NCI-H460 (cell line): Measurements from ENCODE around the gene OR5C1. TPM values are rescaled to one million over a fixed set of nuclear protein-coding genes. Genes with fewer than 3 reads are reported as not detected.
"Not testable (repeated sequence)": the region's sequence is repeated elsewhere in the genome, so short reads cannot be mapped to it uniquely, and the experiment has no call there.

Experiments
- DNase-seq: peaks from one replicate; pipeline ENCODE4 v3.0.0-alpha.2; 2016; ENCODE audit warnings: low read depth; ENCODE audit errors: extremely low read depth
- polyA plus RNA-seq: library from polyadenylated mRNA; depleted of rRNA; stranded (reverse); fragments of >200 nt; gene quantifications from 2 replicates; pipeline ENCODE4 v1.2.3, GENCODE V29; 2014; cell fraction: nucleus; rRNA removed
- total RNA-seq: library from RNA; depleted of rRNA; stranded (reverse); fragments of >200 nt; shearing (Covaris generic); gene quantifications from 2 replicates; pipeline ENCODE4 v1.2.3, GENCODE V29; 2014; rRNA removed

Gene OR5C1
- not detected in 2 replicates for total RNA-seq
- not detected in 2 replicates for polyA plus RNA-seq

DNA sequence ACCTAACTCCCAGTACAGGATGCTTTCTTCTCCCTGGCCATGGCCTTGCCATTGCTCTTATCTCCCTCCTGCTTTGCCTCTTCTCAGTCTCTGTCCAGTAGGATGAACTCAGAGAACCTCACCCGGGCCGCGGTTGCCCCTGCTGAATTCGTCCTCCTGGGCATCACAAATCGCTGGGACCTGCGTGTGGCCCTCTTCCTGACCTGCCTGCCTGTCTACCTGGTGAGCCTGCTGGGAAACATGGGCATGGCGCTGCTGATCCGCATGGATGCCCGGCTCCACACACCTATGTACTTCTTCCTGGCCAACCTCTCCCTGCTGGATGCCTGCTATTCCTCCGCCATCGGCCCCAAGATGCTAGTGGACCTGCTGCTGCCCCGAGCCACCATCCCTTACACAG is at the start of gene OR5C1:
TSS of gene OR5C1 (plus strand) at position 103 of the 400 bp plus-strand sequence. CDS start at position 103, 0 bp downstream.
- DNase-seq: no peak

DNA sequence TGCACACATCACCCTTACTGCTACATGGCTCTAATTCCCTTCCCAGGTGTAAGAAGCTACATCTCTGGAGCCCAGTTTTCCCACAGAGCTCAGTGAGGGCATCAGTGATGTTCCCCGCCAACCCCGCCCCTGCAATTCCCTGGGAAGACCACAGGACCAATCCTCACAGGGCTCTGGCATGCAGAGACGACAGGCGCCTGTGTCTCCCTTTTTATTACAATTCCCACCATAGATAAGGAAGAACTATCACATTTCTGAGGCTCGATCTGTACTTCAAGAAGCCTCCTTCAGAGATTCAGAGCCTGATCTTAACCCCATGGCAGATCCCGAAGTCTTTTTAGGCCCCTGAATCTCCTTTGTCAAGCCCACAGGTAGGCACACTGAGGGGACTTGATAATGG is 46.7 kb upstream of the OR5C1 start, which contains the start of gene OR1L6:
TSS of gene OR1L6 (plus strand) at position 301 of the 400 bp plus-strand sequence. CDS start 7,545 bp downstream, outside the sequence.
- no peak for DNase-seq

DNA sequence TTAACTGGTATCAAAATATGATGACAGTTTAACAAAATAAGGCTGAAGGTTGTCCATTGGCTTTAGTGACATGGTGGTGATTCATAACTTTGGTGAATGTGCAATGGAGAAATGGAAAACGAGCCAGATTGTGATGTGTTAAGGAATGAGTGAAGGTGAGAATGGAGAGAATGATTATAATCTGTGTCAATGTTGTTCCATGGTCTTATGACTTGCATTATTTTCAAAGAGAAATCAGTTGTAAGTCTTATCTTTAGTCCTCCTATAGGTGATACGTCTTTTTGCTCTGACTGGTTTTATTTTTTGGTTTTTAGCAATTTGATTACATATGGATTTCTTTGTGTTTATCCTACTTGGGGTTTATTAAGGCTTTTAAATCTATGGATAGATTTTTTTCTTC is 33.9 kb upstream of the OR5C1 start:
- DNase-seq: no peak

DNA sequence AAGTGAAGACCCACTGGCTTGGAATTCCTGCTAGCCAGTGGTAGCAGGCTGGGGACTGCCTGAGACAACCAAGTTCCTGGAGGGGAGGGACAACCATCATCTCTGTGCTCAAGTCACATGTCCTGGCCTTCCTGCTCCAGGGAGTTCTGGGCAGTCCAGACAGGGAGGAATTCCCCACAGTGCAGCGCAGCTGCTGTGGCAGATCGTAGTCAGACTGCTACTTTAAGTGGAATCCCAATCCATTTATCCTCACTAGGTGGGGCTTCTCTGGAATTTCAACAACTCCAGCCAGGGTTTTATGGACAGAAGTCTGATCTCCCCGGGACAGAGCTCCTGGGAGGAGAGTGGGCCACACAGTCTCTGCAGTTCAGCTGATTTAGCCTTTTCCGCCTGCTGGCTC is 20.9 kb upstream of the OR5C1 start:
- DNase-seq: no peak

DNA sequence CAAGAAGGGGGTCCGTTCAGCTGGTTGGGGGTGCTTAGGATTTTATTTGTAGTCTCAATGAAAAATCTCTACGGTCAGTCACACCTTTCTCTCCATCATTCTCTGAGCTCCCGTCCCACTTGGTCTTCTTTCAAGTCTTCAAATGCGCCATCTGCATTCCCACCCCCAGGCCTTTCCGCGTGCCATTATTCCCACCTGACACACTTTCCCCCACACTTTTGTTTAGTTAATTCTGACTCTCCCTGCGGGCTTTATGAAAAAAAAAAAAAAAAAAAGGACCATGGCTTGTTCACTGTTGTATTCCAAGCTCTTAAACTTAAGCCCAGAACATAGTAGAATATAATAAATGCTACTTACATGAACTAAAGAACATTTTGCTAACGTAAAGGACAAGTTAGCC is 11.7 kb upstream of the OR5C1 start:
- no peak for DNase-seq

DNA sequence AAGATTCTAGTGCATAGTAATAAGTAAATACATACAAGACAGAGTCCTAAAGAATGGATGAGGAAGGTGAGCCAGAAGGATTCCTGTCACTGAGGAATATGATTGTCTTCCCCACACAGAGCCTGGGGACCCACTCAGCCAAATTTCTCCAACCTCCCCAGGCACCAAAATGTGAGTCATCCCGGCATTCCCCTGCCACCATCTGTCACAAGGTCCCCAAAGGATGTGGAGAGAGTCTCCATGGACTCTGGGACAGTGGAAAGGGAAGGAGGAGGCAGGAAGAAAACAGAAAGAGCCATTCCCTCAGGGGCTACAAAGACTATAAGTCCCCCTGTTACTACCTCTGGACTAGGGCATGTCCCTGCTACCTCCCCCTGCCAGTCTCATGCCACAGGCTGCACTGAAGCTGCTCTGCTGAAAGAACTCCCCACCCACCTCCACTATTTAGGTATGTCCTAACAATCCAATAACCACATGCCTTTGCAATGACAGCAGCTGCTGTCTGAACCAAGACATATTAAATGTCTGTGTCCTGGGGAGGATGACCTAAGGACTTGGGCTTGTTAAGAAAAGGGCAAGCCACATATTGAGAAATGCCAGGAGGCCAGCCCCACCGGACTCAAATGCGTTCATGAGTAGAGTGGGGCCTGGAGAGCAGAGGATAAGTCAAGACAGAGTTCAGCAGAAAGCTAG is 10.7 kb upstream of the OR5C1 start:
- no peak for DNase-seq

DNA sequence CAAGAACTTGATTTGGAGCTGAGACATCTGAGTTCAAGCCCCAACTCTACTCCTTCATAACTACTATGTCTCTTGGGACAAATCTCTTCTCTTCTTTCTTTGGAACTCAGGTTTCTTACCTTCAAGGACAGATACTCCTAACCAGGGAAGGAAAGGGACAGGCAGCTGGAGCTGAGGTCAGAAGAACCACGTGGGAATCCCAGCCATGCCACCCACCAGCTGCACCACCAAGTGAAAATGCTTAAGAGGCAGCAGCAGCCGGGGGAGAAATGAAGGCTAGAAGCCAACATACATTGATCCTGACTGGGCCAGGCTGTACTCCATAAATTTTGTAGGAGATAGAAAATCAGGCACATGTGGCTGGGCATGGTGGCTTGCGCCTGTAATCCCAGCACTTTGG is 9.6 kb upstream of the OR5C1 start:
- DNase-seq: no peak

DNA sequence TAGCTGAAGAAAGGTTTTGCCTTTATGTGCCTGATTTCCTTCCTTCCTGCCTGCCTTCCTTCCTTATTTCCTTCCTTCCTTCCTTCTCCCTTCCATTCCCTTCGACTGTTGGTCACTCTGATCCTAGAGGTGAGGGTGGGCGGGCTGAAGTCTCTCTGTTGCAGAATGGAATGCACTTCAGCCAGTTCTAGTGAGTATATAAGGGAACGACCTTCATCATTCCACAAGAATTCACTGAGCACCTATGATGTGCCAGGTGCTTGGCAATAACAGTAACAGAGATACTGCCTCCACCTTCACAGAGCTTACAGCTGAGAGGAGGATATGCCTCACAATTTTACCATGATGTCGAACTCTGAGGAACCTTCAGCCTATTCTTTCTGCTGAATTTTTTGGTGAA is 8.7 kb upstream of the OR5C1 start:
- no peak for DNase-seq

DNA sequence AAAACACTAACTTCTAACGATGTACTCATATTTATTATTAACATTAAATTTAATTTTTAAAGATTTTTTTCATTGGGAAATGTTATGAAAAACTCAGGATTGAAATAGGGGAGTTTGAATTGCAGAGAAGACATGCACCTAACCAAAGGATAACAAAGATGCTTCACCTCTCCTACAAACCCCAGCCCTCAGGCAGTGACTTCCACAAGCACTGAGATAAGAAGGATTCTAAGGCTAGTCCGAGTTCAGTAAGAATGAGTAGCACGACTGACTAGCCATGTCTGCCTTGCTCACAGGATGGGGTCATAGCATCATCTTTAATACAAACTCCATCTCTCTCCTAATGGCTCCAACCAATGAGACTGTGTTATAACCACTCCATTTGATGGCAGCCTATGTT is 7.1 kb upstream of the OR5C1 start:
- no peak for DNase-seq

DNA sequence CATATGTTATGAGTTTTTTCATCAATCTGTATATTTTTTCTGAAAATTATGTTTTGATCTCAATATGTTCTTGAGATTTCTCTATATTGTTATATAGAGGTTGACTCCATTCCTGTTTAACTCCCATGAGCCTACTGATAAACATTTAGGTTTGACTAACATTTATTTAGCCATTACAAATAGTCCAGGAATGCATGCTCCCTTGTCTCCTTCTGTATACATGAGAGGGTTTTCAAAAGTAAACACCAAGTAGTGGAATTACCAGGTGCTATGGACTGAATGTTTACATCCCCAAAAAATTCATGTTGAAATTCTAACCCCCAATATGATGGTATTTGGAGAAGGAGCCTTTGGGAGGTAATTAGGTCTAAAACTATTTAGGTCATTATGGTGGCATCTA is 3.5 kb upstream of the OR5C1 start:
- DNase-seq: no peak

DNA sequence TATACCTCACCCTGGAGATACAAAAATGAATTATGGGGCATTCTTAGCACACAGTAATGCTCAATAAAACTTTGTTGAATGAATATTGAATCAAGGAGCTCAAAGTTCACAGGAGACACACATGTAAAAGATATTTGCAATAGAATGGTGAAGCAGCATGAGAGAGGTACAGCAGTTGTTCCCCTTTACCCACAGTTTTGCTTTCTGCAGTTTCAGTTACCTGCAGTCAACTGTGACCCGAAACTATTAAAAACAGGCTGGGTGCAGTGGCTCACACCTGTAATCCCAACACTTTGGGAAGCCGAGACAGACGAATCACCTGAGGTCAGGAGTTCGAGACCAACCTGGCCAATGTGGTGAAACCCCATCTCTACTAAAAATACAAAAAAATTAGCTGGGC is 2.4 kb upstream of the OR5C1 start:
- no peak for DNase-seq

DNA sequence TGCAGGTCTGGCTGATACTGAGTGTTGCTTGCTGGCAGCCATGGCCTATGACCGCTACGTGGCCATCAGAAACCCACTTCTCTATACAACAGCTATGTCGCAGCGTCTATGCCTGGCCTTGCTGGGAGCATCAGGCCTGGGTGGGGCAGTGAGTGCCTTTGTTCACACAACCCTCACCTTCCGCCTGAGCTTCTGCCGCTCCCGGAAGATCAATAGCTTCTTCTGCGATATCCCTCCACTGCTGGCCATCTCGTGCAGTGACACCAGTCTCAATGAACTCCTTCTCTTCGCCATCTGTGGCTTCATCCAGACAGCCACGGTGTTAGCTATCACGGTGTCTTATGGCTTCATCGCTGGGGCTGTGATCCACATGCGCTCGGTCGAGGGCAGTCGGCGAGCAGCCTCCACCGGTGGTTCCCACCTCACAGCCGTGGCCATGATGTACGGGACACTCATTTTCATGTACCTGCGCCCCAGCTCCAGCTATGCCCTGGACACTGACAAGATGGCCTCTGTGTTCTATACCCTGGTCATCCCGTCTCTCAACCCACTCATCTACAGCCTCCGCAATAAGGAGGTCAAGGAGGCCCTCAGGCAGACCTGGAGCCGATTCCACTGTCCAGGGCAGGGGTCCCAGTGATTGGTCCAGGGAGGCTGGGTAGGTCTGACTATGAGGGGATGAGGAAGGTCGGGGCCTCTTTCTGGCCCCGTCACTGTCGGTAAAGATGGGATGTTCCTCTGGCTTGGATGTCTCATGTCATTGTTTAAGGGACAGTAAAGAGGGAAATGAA is 718 bp downstream of the OR5C1 start:
- no peak for DNase-seq

DNA sequence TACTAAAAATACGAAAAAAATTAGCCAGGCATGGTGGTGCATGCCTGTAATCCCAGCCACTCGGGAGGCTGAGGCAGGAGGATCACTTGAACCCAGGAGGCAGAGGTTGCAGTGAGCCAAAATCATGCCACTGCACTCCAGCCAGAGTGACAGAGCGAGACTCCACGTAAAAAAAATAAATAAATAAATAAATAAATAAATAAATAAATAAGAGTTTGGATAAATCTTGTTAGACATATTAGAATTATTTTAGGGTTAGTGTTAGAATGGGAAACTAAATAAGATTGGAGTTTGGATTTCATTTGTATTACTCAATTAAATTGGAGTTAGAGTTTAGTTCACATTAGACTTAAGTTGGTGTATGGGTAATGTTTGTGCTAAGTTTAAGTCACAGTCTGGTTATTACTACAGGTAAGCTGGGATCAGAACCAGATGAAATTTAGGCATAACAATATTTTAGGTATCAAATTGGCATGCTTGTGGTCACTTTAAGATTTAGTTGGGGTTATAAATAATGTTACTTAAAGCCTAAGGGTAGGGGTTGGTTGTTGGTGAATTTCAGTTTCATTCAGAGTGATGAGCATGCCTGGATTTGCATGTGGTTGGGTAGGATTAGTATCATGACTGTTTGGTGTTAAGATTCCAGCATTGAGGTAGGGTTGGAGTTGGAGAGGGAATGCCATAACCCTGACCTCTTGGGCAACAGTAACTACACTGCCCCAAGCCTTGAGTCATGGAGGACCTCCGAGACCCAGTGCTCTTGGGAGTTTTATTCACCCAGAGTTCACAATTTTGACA is 3.3 kb downstream of the OR5C1 start:
- DNase-seq: no peak

DNA sequence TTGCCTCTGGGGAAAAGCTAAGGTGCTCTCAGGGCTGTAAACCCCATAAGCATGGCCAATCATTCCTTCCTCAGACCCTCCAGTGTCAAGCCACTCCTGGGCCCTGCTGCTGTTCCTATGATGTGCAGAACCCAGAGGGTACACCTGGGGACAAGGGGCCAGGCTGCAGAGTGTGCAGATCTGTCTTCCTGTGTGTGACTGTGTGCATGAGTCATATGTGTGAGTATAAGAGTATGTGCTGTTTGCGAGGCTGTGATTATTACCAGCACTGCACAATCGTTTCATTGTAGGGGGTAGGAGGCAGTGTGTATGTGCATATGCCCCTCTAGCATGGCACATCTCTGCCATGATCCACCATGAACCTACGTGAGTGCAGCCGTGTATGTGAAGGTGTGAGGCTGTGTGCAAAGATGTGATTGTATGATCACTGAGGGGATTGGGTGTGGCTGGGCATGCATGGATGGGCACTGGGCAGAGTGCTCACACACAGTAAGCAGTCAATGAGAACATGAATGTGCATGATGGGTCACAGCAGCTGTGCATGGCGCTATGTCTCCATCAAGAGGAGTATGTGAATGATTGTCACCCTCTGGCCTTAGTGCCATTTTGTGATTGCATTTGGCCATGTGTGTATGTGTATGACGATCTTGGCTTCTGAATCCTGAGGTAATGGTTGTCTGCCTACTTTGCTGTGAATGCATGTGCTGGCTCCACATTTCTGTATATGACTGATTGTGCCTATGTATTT is 8.8 kb downstream of the OR5C1 start:
- DNase-seq: no peak

DNA sequence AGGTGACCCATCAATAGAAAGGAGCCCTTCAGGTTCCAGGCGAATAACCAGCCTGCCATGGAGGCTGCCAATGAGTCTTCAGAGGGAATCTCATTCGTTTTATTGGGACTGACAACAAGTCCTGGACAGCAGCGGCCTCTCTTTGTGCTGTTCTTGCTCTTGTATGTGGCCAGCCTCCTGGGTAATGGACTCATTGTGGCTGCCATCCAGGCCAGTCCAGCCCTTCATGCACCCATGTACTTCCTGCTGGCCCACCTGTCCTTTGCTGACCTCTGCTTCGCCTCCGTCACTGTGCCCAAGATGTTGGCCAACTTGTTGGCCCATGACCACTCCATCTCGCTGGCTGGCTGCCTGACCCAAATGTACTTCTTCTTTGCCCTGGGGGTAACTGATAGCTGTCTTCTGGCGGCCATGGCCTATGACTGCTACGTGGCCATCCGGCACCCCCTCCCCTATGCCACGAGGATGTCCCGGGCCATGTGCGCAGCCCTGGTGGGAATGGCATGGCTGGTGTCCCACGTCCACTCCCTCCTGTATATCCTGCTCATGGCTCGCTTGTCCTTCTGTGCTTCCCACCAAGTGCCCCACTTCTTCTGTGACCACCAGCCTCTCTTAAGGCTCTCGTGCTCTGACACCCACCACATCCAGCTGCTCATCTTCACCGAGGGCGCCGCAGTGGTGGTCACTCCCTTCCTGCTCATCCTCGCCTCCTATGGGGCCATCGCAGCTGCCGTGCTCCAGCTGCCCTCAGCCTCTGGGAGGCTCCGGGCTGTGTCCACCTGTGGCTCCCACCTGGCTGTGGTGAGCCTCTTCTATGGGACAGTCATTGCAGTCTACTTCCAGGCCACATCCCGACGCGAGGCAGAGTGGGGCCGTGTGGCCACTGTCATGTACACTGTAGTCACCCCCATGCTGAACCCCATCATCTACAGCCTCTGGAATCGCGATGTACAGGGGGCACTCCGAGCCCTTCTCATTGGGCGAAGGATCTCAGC is 11.6 kb downstream of the OR5C1 start, which contains the start of gene OR1K1:
TSS of gene OR1K1 (plus strand) at position 58 of the 995 bp plus-strand sequence. CDS start at position 58, 0 bp downstream.
- DNase-seq: no peak

DNA sequence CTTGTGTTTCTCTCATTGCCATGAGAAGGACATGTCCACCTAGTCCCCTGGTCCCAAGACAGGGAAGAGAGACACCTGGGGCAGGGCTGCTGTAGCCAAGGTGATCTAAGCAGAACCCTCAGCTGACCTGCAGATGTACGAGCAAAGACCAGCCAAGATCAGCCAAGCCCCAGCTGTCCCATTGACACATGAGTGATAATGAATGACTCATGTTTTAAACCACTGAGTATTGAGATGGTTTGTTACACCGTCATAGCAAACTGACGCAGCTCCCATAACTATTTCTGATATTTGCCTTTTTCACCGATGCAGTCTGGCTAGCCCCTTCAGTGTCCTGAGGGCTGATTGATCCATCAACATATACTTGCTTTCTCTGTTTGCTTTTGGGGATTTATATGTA is 17.9 kb downstream of the OR5C1 start:
- DNase-seq: no peak

DNA sequence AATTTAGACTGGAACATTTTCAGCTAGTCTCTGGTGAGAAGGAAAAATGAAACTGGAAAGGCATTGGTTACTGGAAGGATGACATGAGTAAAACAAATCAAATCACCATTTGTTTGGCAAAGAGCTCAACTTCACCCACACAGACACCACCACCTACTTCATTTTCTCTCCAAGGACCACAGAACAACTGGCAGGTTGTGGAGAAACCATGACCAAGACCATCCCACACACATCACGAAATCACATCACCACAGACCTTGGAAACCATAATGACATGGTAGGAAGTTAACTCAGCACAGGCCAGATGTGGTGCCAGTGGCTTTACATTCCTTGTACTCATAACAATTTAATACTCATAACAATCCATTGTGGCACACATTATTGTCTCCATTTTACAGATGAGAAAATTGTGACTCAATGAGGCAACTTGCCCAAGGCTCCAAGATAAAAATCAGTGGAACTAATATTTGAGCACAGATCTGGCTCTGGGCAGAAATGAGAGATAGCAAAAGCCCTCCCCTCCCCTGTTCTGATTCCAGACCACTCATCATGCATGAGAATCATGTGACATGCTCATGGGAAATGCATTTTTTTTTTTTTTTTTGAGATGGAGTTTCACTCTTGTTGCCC is 18.7 kb downstream of the OR5C1 start:
- no peak for DNase-seq

DNA sequence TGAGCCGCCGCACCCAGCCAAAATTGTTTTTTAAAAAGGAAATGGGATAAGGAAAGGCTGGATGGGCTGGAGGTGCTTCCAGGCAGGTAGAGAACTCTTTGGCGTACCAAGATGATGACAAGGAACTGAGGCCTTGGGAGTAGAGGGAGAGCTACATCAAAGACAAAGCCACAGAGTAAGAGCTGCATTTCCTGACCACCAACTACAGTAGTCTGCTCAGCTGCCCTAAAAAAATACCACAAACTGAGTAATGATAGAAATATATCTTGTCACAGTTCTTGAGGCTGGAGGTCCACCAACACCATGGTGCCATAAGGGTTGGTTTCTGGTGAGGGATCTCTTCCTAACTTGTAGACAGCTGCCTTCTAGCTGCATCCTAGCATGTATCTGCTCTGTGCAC is 19.4 kb downstream of the OR5C1 start:
- no peak for DNase-seq

DNA sequence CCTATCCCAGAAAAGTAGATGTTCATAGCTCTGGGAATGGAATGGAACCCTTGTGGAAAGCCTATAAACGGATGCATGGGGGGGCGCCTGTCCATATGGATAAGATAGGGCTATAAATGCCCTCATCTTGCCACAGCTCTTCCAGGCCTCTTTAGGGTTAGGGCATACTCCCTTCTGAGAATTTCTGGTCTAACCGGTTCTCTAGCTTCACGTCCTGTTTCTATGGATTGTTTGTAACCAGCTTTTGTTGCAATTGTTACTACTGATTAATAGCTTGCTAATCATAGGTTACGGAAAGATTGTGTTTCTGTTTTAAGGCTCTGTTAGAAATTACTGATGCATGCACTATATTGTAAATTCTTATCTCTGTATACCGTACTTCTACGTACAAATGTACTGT is 20.5 kb downstream of the OR5C1 start:
- not testable (repeated sequence) for DNase-seq
